ENCODE measurements around the gene YLPM1.

The YLPM1 gene

DNA sequence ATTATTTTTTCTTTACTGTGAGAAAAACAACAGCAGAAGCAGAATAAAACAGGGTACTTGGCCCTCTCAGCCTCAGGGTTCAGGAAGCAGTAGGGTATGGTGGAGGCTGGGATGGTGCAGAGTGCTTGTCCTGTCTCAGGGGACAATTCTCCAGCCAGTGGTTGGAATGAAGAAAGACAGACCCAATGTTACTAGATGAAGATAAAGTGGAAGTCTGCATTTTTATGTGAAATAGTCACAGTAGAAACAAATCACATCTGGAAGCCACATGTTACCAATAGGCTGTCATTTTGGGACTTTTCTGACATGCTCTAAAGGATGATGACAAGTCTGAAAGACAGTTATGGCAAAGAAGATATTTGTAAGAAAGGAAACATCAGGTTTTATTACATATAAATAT lies 80.5 kb downstream of the YLPM1 start:
- DNase-seq (ENCODE audit: low read depth) = no peak

DNA sequence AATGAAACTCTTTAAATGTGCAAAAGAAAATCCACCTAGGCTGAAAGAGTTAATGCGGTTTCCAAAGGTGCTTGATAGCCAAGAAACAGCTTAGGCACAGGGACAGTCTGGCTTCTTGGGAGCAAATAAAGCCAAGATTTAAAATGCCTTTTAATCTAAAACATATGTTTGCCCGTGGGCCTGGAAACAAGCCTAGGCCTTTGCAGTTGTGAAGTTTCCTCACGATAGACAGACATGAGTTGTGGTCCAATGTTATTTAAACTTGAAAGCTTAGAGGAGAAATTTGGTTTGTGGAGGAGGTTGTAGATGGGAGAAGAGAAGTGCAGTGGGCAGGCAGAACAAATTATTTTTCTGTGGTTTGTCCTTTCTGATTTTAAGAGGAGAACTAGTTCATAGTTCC lies 83.1 kb downstream of the YLPM1 start:
- no peak for DNase-seq (ENCODE audit: low read depth)

DNA sequence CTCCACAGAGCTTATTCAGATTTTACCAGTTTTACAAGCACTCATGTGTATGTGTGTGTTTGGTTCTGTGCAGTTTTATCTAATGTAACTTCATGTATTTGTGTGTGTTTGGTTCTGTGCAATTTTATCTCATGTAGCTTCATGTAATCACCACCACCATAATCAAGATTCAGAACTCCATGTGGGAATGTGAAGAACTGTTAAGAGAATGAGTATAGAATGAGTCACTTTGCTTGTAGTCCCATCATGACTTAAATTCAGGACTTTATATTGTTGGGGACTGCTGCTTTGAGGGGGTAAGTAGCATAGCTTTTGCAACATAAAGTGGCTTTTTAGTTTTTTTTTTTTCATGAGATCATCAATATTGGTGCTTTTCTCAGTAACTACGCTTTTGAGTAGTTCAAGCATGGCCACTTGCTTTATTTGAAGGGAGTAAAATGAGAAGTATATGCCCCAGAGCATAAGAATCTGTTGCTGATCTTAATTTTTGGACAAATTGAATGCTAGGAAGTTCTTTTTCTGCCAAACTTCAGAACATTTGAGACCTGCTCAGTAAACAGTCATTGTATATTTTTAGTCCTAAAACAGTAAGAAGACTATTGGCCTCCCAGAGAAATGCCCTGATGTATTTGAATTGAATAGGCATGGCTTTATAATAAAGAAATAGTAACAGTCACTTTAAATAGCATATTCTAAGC lies 84.0 kb downstream of the YLPM1 start:
- DNase-seq (ENCODE audit: low read depth) = no peak

DNA sequence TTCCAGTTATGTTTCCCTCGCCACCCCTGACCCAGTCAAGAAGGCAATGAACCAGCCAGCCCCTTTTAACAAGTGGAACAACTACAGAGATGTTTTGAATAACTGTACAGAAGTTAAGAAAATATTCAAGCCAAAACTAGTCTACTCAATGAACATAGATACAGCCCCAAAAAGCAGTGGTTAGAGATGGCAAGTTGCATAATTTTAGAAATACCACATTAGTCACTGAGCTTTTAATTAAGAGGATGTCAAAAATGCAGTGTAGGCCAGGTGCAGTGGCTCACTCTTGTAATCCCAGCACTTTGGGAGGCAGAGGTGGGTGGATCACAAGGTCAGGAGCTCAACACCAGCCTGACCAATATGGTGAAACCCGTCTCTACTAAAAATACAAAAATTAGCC lies 85.7 kb downstream of the YLPM1 start:
- DNase-seq (ENCODE audit: low read depth) = no peak

DNA sequence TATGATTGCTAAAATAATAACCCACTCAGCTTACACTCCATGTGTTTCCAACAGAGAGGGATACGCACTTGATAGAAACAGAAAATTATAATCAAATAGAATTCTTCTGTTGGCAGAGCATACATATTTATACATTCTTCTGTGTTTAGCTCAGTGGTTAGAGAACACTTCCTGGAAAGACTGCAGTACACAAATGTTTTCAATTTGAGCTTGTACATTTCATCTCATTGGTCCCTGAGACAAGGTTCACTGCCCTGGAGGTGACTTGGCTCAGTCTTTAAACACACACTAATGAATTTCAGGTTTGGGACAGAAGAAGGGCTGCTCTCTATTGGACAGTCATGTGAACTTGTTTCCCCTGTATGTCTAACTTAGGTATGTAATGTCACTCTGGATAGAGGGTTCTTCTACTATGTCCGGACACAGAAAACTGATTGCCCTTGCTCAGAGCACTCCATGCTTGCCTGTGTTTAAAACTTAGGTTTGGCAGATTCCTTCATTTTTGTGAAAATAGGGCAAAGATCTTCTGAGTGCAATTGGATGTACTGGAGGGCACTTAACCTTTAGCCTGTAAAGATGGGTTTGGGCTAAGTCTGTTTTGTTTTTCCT lies 89.9 kb downstream of the YLPM1 start:
- DNase-seq (ENCODE audit: low read depth) = no peak

DNA sequence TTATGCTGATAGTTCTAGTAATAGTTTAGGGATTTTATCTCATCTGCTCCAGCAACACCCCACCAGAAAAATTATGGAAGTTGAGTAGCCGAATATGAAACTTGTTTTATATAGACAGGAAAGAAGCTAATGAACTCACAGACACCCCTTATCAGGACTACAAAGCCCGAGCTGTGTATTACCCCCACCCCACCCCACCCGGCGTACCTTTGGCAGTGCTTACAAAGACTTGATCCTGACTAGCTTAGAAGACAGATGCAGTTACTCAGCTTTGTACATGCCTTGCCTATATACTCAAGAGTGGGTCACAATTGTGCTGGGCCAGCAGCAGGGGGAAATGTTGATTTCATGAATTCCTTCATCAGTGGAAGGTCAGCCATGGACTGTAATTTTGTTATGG lies 90.5 kb downstream of the YLPM1 start:
- no peak for DNase-seq (ENCODE audit: low read depth)

DNA sequence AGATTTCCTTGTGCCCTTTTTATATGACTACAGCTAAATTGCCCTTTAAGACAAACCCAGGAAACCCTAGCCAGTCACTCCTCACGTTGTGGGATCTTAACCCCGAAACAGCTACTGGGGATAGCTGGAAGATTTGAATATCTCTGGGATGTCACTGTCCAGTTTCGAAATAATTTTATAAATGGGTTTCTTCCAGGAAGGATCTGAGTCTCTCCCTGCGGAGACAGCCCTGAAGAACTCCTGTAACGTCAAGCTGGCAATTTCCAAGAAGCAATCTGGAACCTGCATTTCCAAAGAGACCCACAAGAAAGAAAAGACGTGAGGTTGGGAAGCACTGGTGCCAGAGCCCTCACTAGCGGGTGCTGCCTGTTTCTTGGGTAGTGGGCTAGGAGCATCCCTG lies 91.9 kb downstream of the YLPM1 start:
- no peak for DNase-seq (ENCODE audit: low read depth)

DNA sequence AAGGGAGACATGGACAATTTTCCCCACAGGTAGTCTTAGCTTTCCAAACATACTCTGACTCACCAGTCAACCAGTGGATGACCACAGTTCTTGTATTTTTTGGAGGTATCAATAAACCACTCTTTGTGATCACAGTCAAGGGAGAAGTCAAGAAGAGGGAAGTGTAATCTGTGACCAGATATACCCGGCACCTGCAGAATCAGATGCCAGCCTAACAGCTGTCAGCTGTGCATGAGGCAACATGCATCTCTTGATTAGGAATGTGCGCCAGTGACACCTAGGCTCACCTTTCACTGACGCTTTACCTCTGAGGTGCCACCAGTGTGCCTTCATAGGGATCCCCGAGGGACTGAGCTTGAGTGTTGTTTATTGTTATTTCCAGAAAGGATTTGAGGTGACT lies 92.8 kb downstream of the YLPM1 start:
- no peak for DNase-seq (ENCODE audit: low read depth)

DNA sequence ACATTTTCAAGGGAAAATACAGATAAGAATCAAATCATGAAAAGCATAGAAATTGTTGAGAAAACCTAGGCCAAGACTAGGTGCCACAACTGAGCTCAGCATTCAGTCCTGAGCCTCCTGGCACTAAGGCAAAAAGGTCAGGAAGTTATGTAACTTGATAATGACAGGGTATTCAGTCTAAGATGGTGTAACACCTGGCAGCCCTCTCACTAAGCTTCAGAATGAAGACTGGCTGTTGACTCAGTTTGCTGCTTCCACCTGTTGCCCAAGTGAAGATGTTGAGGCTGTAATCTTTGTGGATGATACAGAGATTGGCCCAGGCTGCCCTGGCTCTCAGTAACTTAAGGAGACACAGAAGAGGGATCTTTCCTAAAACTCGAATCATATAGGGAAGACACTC lies 93.2 kb downstream of the YLPM1 start:
- DNase-seq (ENCODE audit: low read depth) = no peak

DNA sequence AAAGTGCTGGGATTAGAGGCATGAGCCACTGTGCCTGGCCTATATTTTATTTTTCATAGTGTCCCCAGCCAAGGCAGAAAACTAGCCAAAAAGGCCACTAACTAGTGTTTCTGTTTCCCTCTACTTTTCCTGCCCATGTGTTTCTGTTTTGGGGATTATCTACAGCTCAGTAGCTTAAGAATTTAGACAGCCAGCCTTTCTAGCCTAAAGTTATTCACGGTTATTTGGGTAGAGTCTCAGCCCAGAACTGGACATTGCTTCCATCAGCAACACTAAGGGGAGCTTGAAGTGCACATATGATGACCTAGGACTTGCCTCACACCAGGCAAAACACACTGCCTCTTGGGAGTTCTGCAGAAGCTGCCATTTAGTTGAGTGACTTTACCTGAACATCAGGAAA lies 94.9 kb downstream of the YLPM1 start:
- DNase-seq (ENCODE audit: low read depth) = no peak

DNA sequence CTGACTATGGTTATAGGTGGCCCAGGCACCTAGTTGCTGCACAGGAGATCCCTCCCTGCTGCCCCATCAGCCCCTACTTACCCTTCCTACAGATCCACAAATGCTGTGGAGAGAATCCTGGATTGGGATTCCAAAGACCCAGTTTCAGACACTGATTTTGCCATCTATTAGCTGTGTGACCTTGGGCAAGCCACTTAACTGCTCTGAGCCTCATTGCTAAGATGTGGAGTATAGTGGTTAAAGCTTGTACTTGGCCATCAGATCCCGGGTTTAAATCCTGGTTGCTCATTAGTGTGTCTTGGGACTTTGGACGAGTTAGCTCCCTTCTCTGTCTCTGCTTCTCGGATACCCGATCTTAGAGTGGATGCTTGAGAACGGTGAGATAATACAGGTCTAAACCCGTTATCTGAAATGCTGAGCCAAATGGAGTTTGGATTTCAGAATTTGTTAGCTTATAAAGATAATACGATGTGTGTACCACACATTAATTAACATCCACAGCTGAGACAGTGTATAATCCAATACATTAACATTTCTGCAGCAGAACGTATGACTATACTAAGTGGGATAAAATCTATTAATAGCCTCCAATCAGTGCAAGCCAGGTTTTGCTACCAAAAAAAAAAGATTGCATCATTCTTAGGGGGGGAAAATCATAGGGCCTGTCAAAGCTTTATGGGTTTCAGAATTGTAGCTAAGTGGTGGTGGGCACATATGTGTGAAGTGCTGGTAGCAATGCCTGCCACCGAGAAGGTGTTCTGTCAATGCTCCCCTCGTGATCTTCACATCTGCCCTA lies 96.8 kb downstream of the YLPM1 start:
- no peak for DNase-seq (ENCODE audit: low read depth)

DNA sequence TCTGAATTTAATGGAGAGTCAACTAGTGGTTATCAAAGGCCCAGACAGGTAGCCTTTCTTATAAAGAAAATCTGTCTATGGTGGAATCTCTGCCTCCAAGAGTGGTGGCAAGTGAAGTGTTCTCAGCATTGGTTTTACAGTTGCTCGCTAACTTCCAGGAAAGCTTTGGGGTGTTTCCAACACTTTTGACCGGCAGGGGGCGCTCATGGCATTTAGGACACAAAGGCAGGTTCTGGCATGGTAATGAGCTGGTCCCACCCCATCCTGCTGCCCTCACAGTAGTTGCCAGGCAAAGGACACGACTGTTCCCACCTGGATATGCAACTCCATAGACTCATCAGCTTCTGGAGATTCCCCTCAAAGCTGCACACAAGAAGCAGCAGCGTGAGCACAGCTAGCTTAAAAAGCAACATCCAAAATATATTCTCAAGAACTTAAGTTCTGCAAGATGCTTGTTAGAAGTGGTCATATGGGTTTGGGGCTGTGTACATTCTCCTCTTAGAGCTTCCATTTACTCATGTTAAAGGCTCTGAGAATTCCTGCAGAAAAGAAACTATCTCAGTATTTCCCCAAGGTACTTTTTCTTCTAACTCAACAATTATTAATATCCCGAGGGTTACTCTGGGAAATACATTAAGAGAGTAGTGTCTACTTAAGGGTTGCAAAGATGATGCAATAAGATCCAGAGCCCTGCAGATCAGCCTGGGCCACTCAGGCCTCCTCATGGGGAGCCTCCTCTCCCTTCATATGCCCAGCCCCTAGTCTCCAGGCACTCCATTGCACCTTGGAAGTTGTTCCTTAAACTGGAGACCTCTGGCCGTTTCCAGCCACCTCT lies 98.0 kb downstream of the YLPM1 start:
- peak; percentile 88 for DNase-seq (ENCODE audit: low read depth)

DNA sequence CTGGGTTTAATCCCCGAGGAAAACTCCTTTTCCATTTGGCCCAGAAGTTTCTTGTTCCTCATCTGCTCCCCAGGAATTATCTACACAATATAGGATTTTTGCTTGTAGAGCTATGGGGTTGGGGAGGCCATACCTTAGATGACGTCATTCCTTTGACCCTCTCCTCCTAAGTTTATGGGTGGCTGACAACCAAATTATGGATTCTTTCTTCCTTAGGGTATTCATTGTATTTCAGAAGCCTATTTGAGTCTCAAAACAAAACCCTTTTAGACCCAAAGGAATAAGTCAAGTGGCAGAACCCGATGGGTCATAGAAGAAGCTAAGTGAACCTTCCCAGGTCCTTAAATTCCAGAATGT lies 98.6 kb downstream of the YLPM1 start:
- no peak for DNase-seq (ENCODE audit: low read depth)

DNA sequence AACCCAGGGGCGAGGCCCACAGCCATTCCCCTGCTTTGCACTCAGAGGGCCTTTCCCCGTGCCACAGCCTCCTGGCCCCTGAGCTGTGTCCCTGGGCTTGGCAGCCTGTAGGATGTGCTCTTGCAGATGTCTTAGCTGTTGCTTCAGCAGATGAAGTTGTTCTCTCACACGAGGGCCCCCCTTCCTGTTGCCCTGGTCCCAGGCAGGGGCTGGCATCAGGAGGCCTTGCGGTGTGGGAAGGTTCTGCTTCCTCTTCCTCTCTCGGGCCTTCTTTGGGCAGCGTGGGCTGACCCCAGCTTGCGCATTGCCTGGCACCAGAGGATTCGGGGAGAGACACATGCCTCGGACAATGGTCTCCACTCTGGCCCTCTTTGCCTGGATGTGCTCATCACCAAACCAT lies 100.2 kb downstream of the YLPM1 start:
- DNase-seq (ENCODE audit: low read depth) = no peak

DNA sequence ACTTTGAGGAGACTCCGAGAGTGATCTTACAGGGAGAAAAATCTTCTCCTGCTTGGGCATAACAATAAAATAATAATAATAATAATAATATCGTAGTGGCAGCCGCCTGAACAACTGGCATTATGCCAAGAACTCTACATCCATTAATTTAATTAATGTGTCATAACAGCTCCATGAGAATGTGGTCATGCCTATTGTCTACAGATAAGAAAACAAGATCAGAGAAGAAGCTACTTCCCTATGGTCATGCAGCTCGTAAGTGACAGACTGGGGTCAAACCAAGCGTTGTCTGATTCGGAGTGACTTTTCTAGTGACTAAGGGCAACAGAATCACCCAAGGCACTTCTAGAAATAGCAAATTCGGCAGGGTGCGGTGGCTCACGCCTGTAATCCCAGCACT lies 101.1 kb downstream of the YLPM1 start:
- DNase-seq (ENCODE audit: low read depth) = no peak

DNA sequence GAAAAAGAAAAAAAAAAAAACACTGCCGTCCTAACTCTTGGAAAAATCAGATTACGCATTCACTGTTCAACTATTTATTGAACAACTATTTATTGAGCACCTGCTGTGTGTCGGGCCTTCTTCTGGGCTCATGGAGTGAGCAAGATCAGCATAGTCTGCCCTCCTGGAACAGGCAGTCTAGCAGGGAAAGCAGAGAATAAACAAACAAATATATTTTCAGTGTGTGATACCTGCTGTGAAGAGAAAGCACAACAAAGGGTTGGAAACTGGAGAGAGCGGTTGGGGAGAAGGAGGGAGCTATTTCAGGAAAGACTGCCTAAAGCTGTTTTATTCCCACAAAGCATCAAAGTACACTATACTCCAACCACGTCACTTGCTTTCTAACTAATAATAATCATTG lies 102.0 kb downstream of the YLPM1 start:
- no peak for DNase-seq (ENCODE audit: low read depth)

DNA sequence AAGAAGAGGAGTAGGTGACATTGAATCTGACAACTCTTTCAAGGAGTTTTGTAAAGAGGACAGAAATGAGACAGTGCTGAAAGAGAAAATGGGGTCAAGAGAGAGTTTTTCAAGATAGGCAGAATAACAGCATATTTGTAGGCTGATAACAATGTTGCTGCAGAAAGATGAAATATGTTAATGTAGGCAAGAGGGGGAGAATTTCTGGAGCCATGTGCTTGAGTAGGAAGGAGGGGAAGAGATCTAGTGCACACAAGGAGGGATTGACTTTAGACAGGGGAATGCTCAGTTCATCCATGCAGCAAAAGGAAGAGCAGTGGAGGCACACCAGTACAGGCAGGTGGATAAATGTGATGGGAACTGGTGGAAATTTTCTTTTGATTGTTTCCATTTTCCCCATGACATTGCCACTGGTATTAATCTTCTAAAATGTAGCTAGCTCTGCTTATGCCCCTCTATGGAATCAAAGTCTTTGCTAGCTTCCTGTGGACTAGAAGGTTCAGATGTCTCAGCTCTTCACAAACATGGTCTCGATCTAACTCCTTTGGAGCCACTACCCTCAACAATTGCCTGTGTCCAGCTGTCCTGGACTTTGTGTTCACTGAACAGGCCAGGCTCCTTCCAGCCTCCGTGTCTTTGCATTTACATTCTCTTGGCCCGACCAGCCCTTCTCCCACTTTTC lies 103.7 kb downstream of the YLPM1 start:
- DNase-seq (ENCODE audit: low read depth) = no peak

DNA sequence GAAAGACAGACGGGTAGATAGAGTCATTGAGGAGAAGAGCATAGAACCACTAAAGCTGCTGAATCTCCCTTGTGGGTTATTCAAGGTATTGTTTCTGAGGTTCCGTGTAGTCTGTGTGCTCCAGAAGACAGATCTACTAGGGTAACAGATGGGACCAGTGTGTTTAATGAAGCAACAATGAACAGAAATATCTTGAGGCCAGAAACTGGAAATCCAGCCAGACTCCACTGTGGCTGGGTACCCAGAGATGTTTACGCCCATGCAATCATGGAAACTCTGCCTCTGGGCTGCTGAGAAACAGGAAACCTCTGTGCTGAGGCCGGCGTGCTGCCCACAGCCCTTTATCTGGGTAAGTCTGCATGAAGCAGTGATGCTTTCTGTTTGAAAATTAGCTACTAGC lies 104.6 kb downstream of the YLPM1 start:
- peak; percentile 40 for DNase-seq (ENCODE audit: low read depth)

DNA sequence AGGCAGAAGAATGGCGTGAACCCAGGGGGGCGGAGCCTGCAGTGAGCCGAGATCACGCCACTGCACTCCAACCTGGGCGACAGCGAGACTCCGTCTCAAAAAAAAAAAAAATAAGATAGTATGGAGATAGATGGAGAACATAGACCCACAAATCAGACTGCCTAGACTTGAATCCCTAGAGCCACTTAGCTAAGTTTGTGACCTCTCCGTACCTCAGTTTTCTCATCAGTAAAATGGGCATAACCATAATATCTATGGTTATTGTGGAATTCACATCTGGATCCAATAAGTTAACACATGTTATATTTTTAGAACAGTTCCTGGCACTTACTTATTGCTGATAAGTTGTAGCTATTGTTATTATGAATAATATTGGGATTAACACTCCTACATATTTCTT lies 105.6 kb downstream of the YLPM1 start:
- DNase-seq (ENCODE audit: low read depth) = no peak

DNA sequence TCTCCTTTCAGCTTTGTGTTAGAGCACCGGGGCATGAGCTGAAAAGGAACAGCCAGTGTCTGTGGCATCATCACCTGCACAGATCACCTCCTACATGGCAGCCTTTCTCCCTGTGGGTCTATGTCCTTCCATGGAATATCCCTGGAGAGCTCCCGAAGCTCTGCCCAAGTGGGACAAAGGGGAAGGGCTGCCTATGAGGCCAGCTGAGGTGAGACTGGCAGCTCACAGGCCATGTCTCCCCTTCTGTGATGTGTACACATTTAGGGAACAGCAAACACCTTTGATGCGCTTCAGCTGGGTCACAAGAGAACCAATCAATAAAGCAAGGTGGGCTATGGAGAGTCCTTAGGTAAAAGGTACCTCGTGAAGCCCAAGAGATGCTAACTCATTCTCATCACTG lies 108.7 kb downstream of the YLPM1 start:
- DNase-seq (ENCODE audit: low read depth) = no peak

DNA sequence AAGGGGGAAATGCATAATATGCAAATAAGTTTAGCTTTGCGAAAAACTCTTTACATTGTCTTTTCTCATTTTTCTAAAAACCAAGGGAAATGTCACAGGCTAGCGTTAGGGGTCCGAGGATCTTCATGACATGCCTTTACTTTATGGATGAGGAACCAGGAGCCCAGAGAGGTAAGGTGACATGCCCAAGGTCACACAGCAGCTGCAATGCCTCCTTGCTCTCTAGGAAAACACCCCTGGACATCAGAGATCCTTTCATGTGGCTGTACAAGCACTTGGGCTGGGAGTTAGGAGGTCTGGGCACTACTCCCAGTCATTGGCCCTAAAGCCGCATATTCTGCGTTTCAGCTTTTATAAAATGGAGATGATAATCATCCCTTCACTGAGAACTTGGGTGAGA lies 112.1 kb downstream of the YLPM1 start:
- DNase-seq (ENCODE audit: low read depth) = no peak
